DND-41 (cell line): Measurements from ENCODE around the gene LMLN.

Experiments used
- EZH2 ChIP-seq: IDR thresholded peaks from 3 replicates; pipeline ENCODE4 v1.6.1; 2012; ENCODE audit warnings: borderline replicate concordance, low read depth, mild to moderate bottlenecking, moderate library complexity, low read length, inconsistent platforms; ENCODE audit not compliant: severe bottlenecking
- TF ChIP-seq, protein P1 (sequence below): IDR thresholded peaks from 2 replicates; pipeline ENCODE4 v1.5.1; 2012; ENCODE audit warnings: borderline replicate concordance, low read length, moderate library complexity, mild to moderate bottlenecking; ENCODE audit not compliant: poor library complexity, severe bottlenecking; ENCODE audit errors: extremely low read depth

DNA sequence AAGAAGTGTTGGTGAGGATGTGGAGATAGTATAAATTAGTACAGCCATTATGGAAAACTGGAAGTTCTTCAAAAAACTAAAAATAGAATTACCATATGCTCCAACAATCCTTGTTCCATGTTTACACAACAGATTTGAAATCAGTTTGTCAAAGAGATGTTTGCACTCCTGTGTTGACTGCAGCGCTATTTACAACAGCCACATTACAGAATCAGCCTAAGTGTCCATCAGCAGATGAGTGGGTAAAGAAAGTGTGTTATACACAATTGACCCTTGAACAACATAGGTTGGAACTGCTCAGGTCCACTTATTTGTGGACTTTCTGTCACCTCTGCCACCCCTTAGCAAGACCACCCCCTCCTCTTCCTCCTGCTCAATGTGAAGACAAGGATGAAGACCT, 34.7 kb downstream of the LMLN start:
- TF ChIP-seq, protein P1, sequence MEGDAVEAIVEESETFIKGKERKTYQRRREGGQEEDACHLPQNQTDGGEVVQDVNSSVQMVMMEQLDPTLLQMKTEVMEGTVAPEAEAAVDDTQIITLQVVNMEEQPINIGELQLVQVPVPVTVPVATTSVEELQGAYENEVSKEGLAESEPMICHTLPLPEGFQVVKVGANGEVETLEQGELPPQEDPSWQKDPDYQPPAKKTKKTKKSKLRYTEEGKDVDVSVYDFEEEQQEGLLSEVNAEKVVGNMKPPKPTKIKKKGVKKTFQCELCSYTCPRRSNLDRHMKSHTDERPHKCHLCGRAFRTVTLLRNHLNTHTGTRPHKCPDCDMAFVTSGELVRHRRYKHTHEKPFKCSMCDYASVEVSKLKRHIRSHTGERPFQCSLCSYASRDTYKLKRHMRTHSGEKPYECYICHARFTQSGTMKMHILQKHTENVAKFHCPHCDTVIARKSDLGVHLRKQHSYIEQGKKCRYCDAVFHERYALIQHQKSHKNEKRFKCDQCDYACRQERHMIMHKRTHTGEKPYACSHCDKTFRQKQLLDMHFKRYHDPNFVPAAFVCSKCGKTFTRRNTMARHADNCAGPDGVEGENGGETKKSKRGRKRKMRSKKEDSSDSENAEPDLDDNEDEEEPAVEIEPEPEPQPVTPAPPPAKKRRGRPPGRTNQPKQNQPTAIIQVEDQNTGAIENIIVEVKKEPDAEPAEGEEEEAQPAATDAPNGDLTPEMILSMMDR = no peak
- TF ChIP-seq EZH2 = no peak
